ENCODE data around the gene STEEP1. TPM values are rescaled to one million over a fixed set of nuclear protein-coding genes. Genes with fewer than 3 reads are reported as not detected.
A peak's percentile ranks its signal among the peaks of the same experiment; 100 is the strongest.

STEEP1 gene
- total and polyA plus RNA-seq, 2 of the 13 experiments (the other 11 are each of a cell fraction or from before 2014, with no cell fraction given), result 7.7 to 23.1 TPM

- TF ChIP-seq ZBTB7A (CRISPR knock-in tag; IDR thresholded peaks at IDR 0.05) (no peak), FOXA3 (CRISPR knock-in tag; IDR thresholded peaks at IDR 0.05) (0 out of 2 replicates have a peak, but pooled peaks have one; percentile 23), ZBTB42 (CRISPR knock-in tag; IDR thresholded peaks at IDR 0.05) (peak; percentile 76; the same call in 1 of the 2 replicates), FOXK1 (CRISPR knock-in tag; IDR thresholded peaks at IDR 0.05; ENCODE audit: borderline replicate concordance, low read depth) (no peak), PBX3 (CRISPR knock-in tag; IDR thresholded peaks at IDR 0.05; ENCODE audit: borderline replicate concordance) (no peak), ZNF7 (CRISPR knock-in tag; IDR thresholded peaks at IDR 0.05) (no peak), HMGXB3 (CRISPR knock-in tag; IDR thresholded peaks at IDR 0.05; ENCODE audit: borderline replicate concordance) (no peak), HOXA5 (CRISPR knock-in tag; IDR thresholded peaks at IDR 0.05) (no peak), SP1 (IDR thresholded peaks at IDR 0.05) (no peak), SP1 (CRISPR knock-in tag; IDR thresholded peaks at IDR 0.05) (no peak), PAWR (CRISPR knock-in tag; IDR thresholded peaks at IDR 0.05; ENCODE audit: borderline replicate concordance) (no peak), CREBL2 (CRISPR knock-in tag; IDR thresholded peaks at IDR 0.05; ENCODE audit: borderline replicate concordance) (no peak), MAFK (conservative IDR thresholded peaks at IDR 0.05 in 1 of 2, IDR thresholded peaks at IDR 0.05 in 1 of 2; ENCODE audit: low read length in 2 of 2) (no peak), ARID4A (CRISPR knock-in tag; IDR thresholded peaks at IDR 0.05; ENCODE audit: borderline replicate concordance) (peak; percentile 45; the same call in 1 of the 2 replicates), GFI1 (CRISPR knock-in tag; IDR thresholded peaks at IDR 0.05; ENCODE audit: borderline replicate concordance) (no peak)
Observed at GRCh38 chrX:119495734-119496726, 69.2 kb downstream of the STEEP1 start (continued).

Data from HepG2 (cell line).